B cell (primary cell): ENCODE results near the gene DRAP1. TPM values are rescaled to one million over a fixed set of nuclear protein-coding genes. Genes with fewer than 3 reads are reported as not detected.

Experiments used
- ATAC-seq: fragments of 200-7000 bp; cut with Tn5 transposase; one replicate; pipeline ENCODE4 v1.10.0; 2021; ENCODE audit warnings: low read depth, mild to moderate bottlenecking, moderate number of reproducible peaks, moderate library complexity
- CTCF ChIA-PET: fragments of 350-600 bp; sonication (Branson Sonifier 250); formaldehyde crosslinking; loops from one replicate; lab custom pipeline; 2021; ENCODE audit warnings: antibody characterized with exemption, inconsistent platforms; lab: Charles Lee
- POLR2A ChIA-PET: fragments of 350-600 bp; sonication (Branson Sonifier 250); formaldehyde crosslinking; loops from one replicate; lab custom pipeline; 2021; ENCODE audit warnings: antibody characterized with exemption; lab: Charles Lee
- DNase-seq: peaks from one replicate; pipeline ENCODE4 v3.0.0; 2013
- H2AFZ ChIP-seq: 2 replicates; pipeline ENCODE4 v1.6.1; 2012; ENCODE audit warnings: mild to moderate bottlenecking, low read depth, low read length; ENCODE audit not compliant: insufficient read depth, poor library complexity, severe bottlenecking
- H3K27ac ChIP-seq, 2 donors: 1 replicate in 1 of 2; 2 replicates in 1 of 2; pipeline ENCODE4 v1.5.1; 2012 to 2013; ENCODE audit warnings: low read length in 2 of 2, mild to moderate bottlenecking in 2 of 2, moderate library complexity in 1 of 2
- H3K27me3 ChIP-seq, 4 experiments: fragments of 200-600 bp in 1 of 4; sonication (generic) in 1 of 4; replicated peaks in 1 of 4; 1 replicate in 2 of 4; 2 replicates in 2 of 4; pipeline versions ENCODE4 v1.6.1 to v1.7.0; 2013 to 2016; ENCODE audit warnings: low read length in 3 of 4, mild to moderate bottlenecking in 2 of 4, mixed read lengths in 1 of 4, moderate library complexity in 1 of 4; ENCODE audit not compliant: insufficient read depth in 4 of 4, control insufficient read depth in 3 of 4; ENCODE audit errors: control extremely low read depth in 1 of 4
- H3K36me3 ChIP-seq, 2 experiments: replicated peaks in 1 of 2; 1 replicate in 1 of 2; 2 replicates in 1 of 2; pipeline versions ENCODE4 v1.6.1 to v1.7.1; 2013; ENCODE audit warnings: low read length in 1 of 2; ENCODE audit not compliant: insufficient read depth in 2 of 2, control insufficient read depth in 1 of 2; ENCODE audit errors: control extremely low read depth in 1 of 2, extremely low read depth in 1 of 2
- H3K4me1 ChIP-seq, 2 donors: fragments of 200-600 bp in 1 of 2; sonication (generic) in 1 of 2; 1 replicate in 1 of 2; 2 replicates in 1 of 2; pipeline versions ENCODE4 v1.5.1 to v1.6.1; 2013 to 2017; ENCODE audit warnings: low read length in 2 of 2; ENCODE audit not compliant: control insufficient read depth in 2 of 2, insufficient read depth in 2 of 2
- H3K4me2 ChIP-seq: replicated peaks from 2 replicates; pipeline ENCODE3; 2012; ENCODE audit warnings: mild to moderate bottlenecking, low read depth, low read length; ENCODE audit not compliant: poor library complexity, severe bottlenecking
- H3K4me3 ChIP-seq, 5 experiments: fragments of 200-600 bp in 1 of 5; sonication (generic) in 1 of 5; 1 replicate in 3 of 5; 2 replicates in 2 of 5; pipeline versions ENCODE4 v1.5.1 to v1.7.0; 2011 to 2016; ENCODE audit warnings: low read length in 4 of 5, mild to moderate bottlenecking in 4 of 5, low read depth in 2 of 5, control low read depth in 1 of 5, moderate library complexity in 1 of 5; ENCODE audit not compliant: insufficient read depth in 1 of 5; ENCODE audit errors: control extremely low read depth in 1 of 5, extremely low read depth in 1 of 5
- H3K79me2 ChIP-seq: fragments of 200-600 bp; sonication (generic); one replicate; pipeline ENCODE4 v1.6.0; 2016; ENCODE audit warnings: low read length; ENCODE audit not compliant: control insufficient read depth, insufficient read depth
- H3K9ac ChIP-seq: fragments of 200-600 bp; sonication (generic); 2 replicates; pipeline ENCODE4 v1.6.1; 2017; ENCODE audit warnings: mild to moderate bottlenecking, low read length, moderate library complexity
- H3K9me3 ChIP-seq, 3 donors: one replicate each; pipeline versions ENCODE4 v1.6.1 to v1.7.1; 2013; ENCODE audit warnings: low read length in 2 of 3; ENCODE audit not compliant: control insufficient read depth in 2 of 3, insufficient read depth in 1 of 3; ENCODE audit errors: control extremely low read depth in 1 of 3
- H4K20me1 ChIP-seq: 2 replicates; pipeline ENCODE4 v1.6.0; 2012; ENCODE audit warnings: mild to moderate bottlenecking, low read length; ENCODE audit not compliant: insufficient read depth, control insufficient read depth, poor library complexity, severe bottlenecking
- H3K27ac Mint-ChIP-seq: one replicate; pipeline ENCODE4 v1.8.0; 2021; ENCODE audit warnings: mixed read lengths
- H3K27me3 Mint-ChIP-seq: one replicate; pipeline ENCODE4 v1.8.0; 2021; ENCODE audit warnings: mixed read lengths
- H3K4me1 Mint-ChIP-seq: one replicate; pipeline ENCODE4 v1.8.0; 2021; ENCODE audit warnings: mixed read lengths
- H3K4me3 Mint-ChIP-seq: one replicate; pipeline ENCODE4 v1.8.0; 2021; ENCODE audit warnings: mixed read lengths
- H3K9me3 Mint-ChIP-seq: one replicate; pipeline ENCODE4 v1.8.0; 2022; ENCODE audit warnings: mixed read lengths; ENCODE audit not compliant: insufficient read depth
- CTCF ChIP-seq: fragments of 200-600 bp; IDR thresholded peaks from one replicate; pipeline ENCODE4 v1.8.0; 2022; ENCODE audit warnings: antibody characterized with exemption, mild to moderate bottlenecking
- EZH2 ChIP-seq: IDR thresholded peaks from 2 replicates; pipeline ENCODE4 v1.6.1; 2012; ENCODE audit warnings: borderline replicate concordance, low read depth, mild to moderate bottlenecking, moderate library complexity, low read length; ENCODE audit not compliant: insufficient read depth, poor library complexity, severe bottlenecking
- WGBS: methylation state at CpG from one replicate; pipeline ENCODE4 v1.1.5; 2013; ENCODE audit warnings: missing lambda C conversion rate; ENCODE audit not compliant: insufficient coverage; 5-methylcytosine and 5-hydroxymethylcytosine counted together
- intact Hi-C: fragments of 100-400 bp; cut with micrococcal nuclease; formaldehyde crosslinking; loops from one replicate; pipeline ENCODE4 v1.10.0; 2022
- polyA plus RNA-seq: library from polyadenylated mRNA; depleted of rRNA; stranded (reverse); fragments of >200 nt; gene quantifications from 2 replicates; pipeline ENCODE4 v1.2.3, GENCODE V29; 2012
- total RNA-seq, 2 donors: library from RNA; stranded (reverse); fragments of 120-200 nt in 1 of 2; gene quantifications; 1 replicate in 1 of 2; 2 replicates in 1 of 2; pipeline versions ENCODE4 v1.2.3 to v1.2.4, GENCODE V29; 2013 to 2022

Gene DRAP1
- total and polyA plus RNA-seq, 2 donors (not counting 1 experiment from before 2014, with no cell fraction given): 71.7 to 83.9 TPM

- peak overlapping the region; percentile 97 for H3K9ac ChIP-seq
- Mint-ChIP-seq H3K27ac (peak overlapping the region; percentile 84), H3K4me3 (peak overlapping the region; percentile 98), H3K9me3 (no peaks in the 10 kb centered on the region), H3K27me3 (no peaks in the 10 kb centered on the region), H3K4me1 (peaks cover 44% of the 10 kb centered on the region)
- no peaks in the 10 kb centered on the region for H3K27me3 ChIP-seq
- H3K36me3 ChIP-seq: peaks cover 9 to 35% of the 10 kb centered on the region in 2 experiments
- peaks cover 61% of the 10 kb centered on the region for H3K79me2 ChIP-seq
- no peak for DNase-seq
- ATAC-seq: no peak
- peaks cover 44% of the 10 kb centered on the region for H4K20me1 ChIP-seq
- POLR2A ChIA-PET: interaction anchor here (0.6 to 2.2 kb wide), 6 partner anchors 34 to 898 kb away, joined by 3 to 14 read pairs (median 8); partner anchors contain the start of genes BANF1, CCDC85B, EIF1AD and MUS81
- peak overlapping the region; percentile 74 to 90 (median 77) for H3K4me3 ChIP-seq
- peaks cover 0 to 1% (median 0%) of the 10 kb centered on the region in 3 donors for H3K9me3 ChIP-seq
- H3K4me1 ChIP-seq: peaks cover 28 to 39% of the 10 kb centered on the region in 2 donors
- H3K4me2 ChIP-seq: peak overlapping the region; percentile 95
- H3K27ac ChIP-seq: peak overlapping the region; percentile 40 to 89
- CTCF ChIA-PET: interaction anchor here (0.9 to 3.4 kb wide), 5 partner anchors 20 to 182 kb away, joined by 3 to 27 read pairs (median 4); partner anchors contain the start of genes BANF1, CCDC85B, EIF1AD and FIBP
- WGBS: 9% methylated on average over 10 of the region's 13 CpGs
- no peak for TF ChIP-seq CTCF
- TF ChIP-seq EZH2: no peak
- no peak overlapping the region for H2AFZ ChIP-seq
- intact Hi-C loops: no loop called here
Measured at GRCh38 chr11:65962141-65962564, 42.9 kb downstream of the DRAP1 start.

- intact Hi-C loops: no loop called here
- no peak overlapping the region for H3K4me3 ChIP-seq
Measured at GRCh38 chr11:65964906-65965305, 45.7 kb downstream of the DRAP1 start.

More at GRCh38 chr11:65964906-65965305, 45.7 kb downstream of the DRAP1 start:
- H4K20me1 ChIP-seq: peaks cover 56% of the 10 kb centered on the region
- ChIA-PET CTCF (interaction anchor here (0.8 kb wide), 1 partner anchor 12 kb away, joined by 4 read pairs; no protein-coding TSS in a partner anchor), POLR2A (no interaction called here)
- no peak overlapping the region for H3K4me2 ChIP-seq
- no peak overlapping the region for H3K27ac Mint-ChIP-seq
- ATAC-seq (no peak), DNase-seq (no peak)
- no peak overlapping the region for H3K27ac ChIP-seq
- no peak for TF ChIP-seq CTCF
- TF ChIP-seq EZH2: no peak
- H3K27me3 Mint-ChIP-seq: no peaks in the 10 kb centered on the region
- no peak overlapping the region for H3K4me3 Mint-ChIP-seq
- H3K27me3 ChIP-seq: no peaks in the 10 kb centered on the region
- H3K9me3 ChIP-seq: no peaks in the 10 kb centered on the region
- H3K36me3 ChIP-seq: peaks cover 10 to 62% of the 10 kb centered on the region in 2 experiments
- no peak overlapping the region for H2AFZ ChIP-seq
- peaks cover 20 to 29% of the 10 kb centered on the region in 2 donors for H3K4me1 ChIP-seq
- 95% methylated on average over 9 of the region's 10 CpGs for WGBS
- peaks cover 62% of the 10 kb centered on the region for H3K79me2 ChIP-seq
- peaks cover 34% of the 10 kb centered on the region for H3K4me1 Mint-ChIP-seq
- no peak overlapping the region for H3K9ac ChIP-seq
- no peaks in the 10 kb centered on the region for H3K9me3 Mint-ChIP-seq
